Measurements from ENCODE around the gene FBXO8.

Gene FBXO8

DNA sequence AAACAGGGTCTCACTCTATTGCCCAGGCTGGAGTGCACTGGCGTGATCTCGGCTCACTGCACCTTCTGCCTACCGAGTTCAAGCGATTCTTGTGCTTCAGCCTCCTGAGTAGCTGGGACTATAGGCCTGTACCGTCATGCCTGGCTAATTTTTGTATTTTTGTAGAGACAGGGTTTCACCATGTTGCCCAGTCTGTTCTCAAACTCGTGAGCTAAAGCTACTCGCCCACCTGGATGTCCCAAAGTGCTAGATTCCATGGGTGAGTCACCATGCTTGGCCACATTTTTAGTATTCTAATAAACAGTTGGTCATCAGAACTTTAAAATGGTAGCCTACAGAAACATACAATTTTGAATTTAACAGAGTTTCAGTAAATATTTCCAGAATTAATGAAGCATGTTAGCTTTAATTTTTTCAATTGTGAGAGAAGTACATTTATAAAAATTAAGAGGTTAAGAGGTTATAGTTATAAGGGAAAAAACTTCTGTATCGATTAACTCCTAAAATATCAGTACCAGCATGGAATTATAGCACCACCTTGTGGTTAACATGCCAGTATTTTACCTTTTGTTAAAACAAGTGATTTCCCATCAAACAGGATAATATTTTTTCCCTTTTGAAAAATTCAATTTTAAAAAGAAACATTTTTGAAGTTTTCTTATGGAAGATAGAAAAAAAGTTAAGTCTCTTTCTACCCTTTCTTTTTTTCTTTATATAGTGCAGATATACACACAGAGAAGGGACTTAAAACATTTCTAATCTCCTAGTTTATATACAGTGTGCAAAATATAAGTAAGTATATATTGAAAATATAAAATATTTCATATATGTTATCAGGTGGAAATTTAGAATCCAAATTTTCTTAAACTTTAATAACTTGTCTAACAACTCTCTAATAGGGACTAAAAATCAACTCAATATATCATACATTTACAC lies 35.6 kb upstream of the FBXO8 start:
- FAIRE-seq (peak; percentile 76), DNase-seq (ENCODE audit: insufficient read length, low spot score) (no peak)
- TF ChIP-seq, protein P1, sequence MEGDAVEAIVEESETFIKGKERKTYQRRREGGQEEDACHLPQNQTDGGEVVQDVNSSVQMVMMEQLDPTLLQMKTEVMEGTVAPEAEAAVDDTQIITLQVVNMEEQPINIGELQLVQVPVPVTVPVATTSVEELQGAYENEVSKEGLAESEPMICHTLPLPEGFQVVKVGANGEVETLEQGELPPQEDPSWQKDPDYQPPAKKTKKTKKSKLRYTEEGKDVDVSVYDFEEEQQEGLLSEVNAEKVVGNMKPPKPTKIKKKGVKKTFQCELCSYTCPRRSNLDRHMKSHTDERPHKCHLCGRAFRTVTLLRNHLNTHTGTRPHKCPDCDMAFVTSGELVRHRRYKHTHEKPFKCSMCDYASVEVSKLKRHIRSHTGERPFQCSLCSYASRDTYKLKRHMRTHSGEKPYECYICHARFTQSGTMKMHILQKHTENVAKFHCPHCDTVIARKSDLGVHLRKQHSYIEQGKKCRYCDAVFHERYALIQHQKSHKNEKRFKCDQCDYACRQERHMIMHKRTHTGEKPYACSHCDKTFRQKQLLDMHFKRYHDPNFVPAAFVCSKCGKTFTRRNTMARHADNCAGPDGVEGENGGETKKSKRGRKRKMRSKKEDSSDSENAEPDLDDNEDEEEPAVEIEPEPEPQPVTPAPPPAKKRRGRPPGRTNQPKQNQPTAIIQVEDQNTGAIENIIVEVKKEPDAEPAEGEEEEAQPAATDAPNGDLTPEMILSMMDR (IDR thresholded peaks at IDR 0.05; ENCODE audit: insufficient read depth, missing control alignments) = peak; percentile 77

DNA sequence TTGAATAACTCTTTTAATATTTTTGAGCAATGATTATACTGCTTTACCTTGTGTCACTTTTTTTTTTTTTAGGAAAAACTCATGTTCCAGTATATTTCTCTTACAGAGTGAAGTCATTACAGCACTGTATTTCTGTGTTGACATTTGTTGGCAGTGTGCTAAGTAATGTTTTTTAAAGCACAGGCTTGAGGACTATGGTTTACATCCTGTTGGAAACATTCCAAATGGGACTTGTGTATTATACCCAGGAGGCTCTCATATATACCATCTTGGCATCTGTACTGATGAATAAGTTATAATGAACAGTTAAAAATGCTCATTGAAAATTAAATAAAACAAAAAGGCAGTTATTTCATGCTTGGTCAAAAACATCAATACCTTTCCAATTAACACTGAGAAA lies 34.1 kb upstream of the FBXO8 start:
- DNase-seq (ENCODE audit: insufficient read length, low spot score) (no peak), FAIRE-seq (no peak)
- TF ChIP-seq, protein P1 (IDR thresholded peaks at IDR 0.05; ENCODE audit: insufficient read depth, missing control alignments) = no peak

DNA sequence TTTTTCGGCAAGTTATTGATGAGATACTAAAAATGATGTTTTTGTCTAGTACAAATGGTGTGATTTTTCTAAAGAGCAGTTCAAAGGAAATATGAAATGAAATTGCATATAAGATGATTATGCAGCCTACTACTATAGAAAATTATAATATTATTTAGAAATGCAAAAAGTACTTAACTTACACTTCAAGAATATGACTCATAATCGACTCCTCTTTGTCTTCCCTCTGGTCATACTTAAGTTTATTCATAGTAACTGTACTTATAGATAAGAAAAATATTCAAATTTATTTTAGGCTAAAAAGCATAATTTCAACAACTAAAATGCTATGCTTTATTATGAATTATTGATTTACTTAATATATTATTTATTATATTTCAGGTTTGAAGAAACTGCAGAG lies 33.5 kb upstream of the FBXO8 start:
- TF ChIP-seq, protein P1 (IDR thresholded peaks at IDR 0.05; ENCODE audit: insufficient read depth, missing control alignments) = no peak
- DNase-seq (ENCODE audit: insufficient read length, low spot score) = no peak
- FAIRE-seq = no peak

DNA sequence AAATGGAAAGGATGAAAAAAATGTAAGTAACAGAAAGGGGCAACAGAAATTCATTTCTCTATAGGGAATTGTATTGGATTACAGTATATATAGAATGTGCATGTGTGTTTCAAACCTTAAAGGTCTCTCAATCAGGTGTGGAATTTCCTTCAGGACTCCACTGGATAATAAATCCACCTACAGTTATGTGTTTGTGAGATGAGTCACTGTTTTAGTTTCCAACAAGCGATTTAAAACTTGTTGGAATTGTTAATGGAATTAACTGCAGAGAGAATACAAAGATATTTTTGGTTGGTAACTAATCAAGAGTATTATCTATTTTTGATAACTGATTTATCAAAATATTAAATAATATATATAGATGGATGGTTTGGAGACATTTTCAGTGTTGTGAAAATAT lies 33.1 kb upstream of the FBXO8 start:
- TF ChIP-seq, protein P1 (IDR thresholded peaks at IDR 0.05; ENCODE audit: insufficient read depth, missing control alignments) = no peak
- DNase-seq (ENCODE audit: insufficient read length, low spot score) (no peak), FAIRE-seq (no peak)

DNA sequence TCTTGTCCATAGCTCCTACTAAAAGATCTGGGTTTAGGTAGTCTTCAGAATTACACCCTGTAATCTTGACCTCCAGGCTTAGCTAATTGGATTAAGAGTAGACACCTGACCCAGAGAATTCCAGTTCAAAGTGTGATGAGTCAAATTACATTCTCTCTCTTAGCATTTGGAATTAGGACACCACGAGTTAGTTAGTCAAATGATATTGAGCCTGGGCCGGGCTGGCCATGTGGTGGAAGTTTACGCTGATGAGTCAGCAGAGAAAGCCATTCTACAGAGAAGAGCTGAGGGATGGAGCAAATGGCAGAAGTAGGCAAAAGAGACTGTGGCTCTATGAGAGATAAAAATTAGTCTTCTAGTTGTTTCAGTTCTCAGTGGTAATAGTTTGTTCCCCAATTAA lies 31.3 kb upstream of the FBXO8 start:
- DNase-seq (ENCODE audit: insufficient read length, low spot score) (no peak), FAIRE-seq (no peak)
- TF ChIP-seq, protein P1 (IDR thresholded peaks at IDR 0.05; ENCODE audit: insufficient read depth, missing control alignments) = no peak

DNA sequence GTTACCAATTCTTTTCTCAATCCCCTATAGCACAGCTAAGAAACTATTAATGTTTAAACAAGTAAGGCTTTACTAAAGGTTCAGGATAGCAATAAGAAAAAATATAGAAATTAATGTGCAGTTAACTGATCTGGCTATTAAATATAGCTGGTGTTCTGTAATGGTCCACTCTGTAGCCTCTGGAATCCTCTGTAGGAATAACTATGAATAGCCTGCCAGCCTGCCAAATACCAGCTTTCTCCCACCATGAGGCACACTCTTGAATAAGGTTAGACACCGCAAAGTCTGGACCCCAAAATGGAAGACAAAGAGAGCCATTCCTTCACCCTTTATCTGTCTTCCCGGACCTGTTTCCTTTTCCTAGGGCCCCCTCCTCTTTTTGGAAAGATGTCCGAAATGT lies 30.8 kb upstream of the FBXO8 start:
- DNase-seq (ENCODE audit: insufficient read length, low spot score) (no peak), FAIRE-seq (no peak)
- TF ChIP-seq, protein P1 (IDR thresholded peaks at IDR 0.05; ENCODE audit: insufficient read depth, missing control alignments) = no peak

DNA sequence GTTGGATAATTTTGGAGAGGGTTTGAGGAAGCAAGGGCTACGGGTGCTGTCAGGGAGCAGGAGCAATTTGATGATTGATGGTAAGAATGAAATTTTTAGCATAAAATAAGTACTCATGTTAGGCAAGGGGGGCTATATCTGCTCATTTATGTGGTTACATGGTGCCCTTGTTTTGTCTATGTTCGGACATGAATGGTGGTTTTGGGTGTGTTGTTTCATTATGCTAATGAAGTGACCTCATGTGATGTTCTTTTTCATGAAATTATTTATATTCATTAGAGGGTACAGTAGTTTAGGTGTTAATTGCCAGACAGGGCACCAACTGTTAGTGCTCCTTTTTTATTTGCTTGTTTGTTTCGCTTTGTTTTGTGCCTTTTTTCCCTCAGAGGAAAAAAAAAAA lies 29.5 kb upstream of the FBXO8 start:
- no peak for FAIRE-seq
- DNase-seq (ENCODE audit: insufficient read length, low spot score) = no peak
- TF ChIP-seq, protein P1 (IDR thresholded peaks at IDR 0.05; ENCODE audit: insufficient read depth, missing control alignments) = no peak

All from D721Med (cell line).